Measurements from ENCODE around the gene JMJD1C.

JMJD1C gene

GRCh38 chr10:63455507-63455906 lies 10.3 kb downstream of the JMJD1C start:
- H3K27me3 ChIP-seq (ENCODE audit: low read length) = no peaks in the 10 kb centered on the region
- no peak overlapping the region for H3K27ac ChIP-seq (ENCODE audit: low read depth, low read length)
- H2AFZ ChIP-seq (ENCODE audit: low read depth, low read length, severe bottlenecking) = no peak overlapping the region
- peaks cover 3% of the 10 kb centered on the region; the same call in 1 of the 2 replicates for H3K9me3 ChIP-seq (ENCODE audit: insufficient read depth, low read length)
- H3K9me2 ChIP-seq (replicated peaks; ENCODE audit: insufficient read depth, low read length) = no peaks in the 10 kb centered on the region
- H3K9ac ChIP-seq (ENCODE audit: low read length) = no peak overlapping the region
- H3F3A ChIP-seq (ENCODE audit: insufficient read depth) = 0 out of 2 replicates have a peak, but pooled peaks cover 3% of the 10 kb centered on the region
- TF ChIP-seq CTCF (IDR thresholded peaks at IDR 0.05; ENCODE audit: insufficient read depth, low read length, poor library complexity, severe bottlenecking) (no peak), EZH2phosphoT487 (conservative IDR thresholded peaks at IDR 0.05; ENCODE audit: low read length) (no peak)
- no peak overlapping the region for H3K4me2 ChIP-seq (ENCODE audit: low read depth, low read length, poor library complexity, severe bottlenecking)
- H3K36me3 ChIP-seq (ENCODE audit: low read length) = no peaks in the 10 kb centered on the region
- H4K20me1 ChIP-seq (ENCODE audit: low read depth, low read length) = 0 out of 2 replicates have a peak, but pooled peaks cover 11% of the 10 kb centered on the region
- H3K79me2 ChIP-seq (ENCODE audit: insufficient read depth, low read length) = peaks cover 14% of the 10 kb centered on the region; the same call in 1 of the 2 replicates
- H3K4me3 ChIP-seq (ENCODE audit: insufficient read depth, low read length, poor library complexity, severe bottlenecking) = no peak overlapping the region

DNA sequence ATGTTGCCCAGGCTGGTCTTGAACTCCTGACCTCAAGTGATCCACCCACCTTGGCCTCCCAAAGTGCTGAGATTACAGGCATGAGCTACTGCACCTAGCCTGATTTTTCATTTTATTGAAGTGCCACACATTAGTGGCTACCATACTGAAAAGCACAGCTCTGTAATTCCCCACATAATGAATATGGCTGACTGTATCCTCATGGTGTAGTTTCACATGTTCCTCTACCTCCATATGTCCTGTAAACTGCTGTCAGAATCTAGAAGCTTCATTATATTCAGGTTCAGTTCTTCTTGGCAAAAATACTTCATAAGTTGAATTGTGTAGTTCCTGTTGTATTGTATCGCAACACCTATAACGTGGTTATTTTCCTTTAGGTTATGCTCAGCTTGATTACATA lies 11.1 kb downstream of the JMJD1C start:
- H3F3A ChIP-seq (ENCODE audit: insufficient read depth) = 0 out of 2 replicates have a peak, but pooled peaks cover 3% of the 10 kb centered on the region
- no peaks in the 10 kb centered on the region for H3K9me2 ChIP-seq (replicated peaks; ENCODE audit: insufficient read depth, low read length)
- H3K4me2 ChIP-seq (ENCODE audit: low read depth, low read length, poor library complexity, severe bottlenecking) = no peak overlapping the region
- H4K20me1 ChIP-seq (ENCODE audit: low read depth, low read length) = 0 out of 2 replicates have a peak, but pooled peaks cover 11% of the 10 kb centered on the region
- H2AFZ ChIP-seq (ENCODE audit: low read depth, low read length, severe bottlenecking) = no peak overlapping the region
- no peaks in the 10 kb centered on the region for H3K27me3 ChIP-seq (ENCODE audit: low read length)
- no peak overlapping the region for H3K9ac ChIP-seq (ENCODE audit: low read length)
- no peak overlapping the region for H3K27ac ChIP-seq (ENCODE audit: low read depth, low read length)
- no peaks in the 10 kb centered on the region for H3K36me3 ChIP-seq (ENCODE audit: low read length)
- H3K79me2 ChIP-seq (ENCODE audit: insufficient read depth, low read length) = peaks cover 9% of the 10 kb centered on the region; the same call in 1 of the 2 replicates
- TF ChIP-seq CTCF (IDR thresholded peaks at IDR 0.05; ENCODE audit: insufficient read depth, low read length, poor library complexity, severe bottlenecking) (no peak), EZH2phosphoT487 (conservative IDR thresholded peaks at IDR 0.05; ENCODE audit: low read length) (no peak)
- peaks cover 3% of the 10 kb centered on the region; the same call in 1 of the 2 replicates for H3K9me3 ChIP-seq (ENCODE audit: insufficient read depth, low read length)
- no peak overlapping the region for H3K4me3 ChIP-seq (ENCODE audit: insufficient read depth, low read length, poor library complexity, severe bottlenecking)

DNA sequence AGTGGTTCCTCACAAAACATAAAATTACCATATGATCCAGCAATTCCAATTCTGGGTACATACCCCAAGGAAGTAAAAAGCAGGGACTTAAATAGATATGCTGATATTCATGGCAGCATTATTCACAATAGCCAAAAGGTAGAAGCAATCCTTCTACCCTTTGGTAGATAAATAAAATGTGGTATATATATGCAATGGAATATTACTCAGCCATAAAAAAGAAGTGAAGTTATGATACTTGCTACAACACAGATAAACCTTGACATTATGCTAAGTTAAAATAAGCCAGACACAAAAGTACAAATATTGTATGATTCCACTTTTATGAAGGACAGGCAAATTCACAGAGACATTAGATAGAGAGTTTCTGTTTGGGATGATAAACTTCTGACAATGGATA lies 13.3 kb downstream of the JMJD1C start:
- no peak overlapping the region for H3K4me3 ChIP-seq (ENCODE audit: insufficient read depth, low read length, poor library complexity, severe bottlenecking)
- H3K9me2 ChIP-seq (replicated peaks; ENCODE audit: insufficient read depth, low read length) = no peaks in the 10 kb centered on the region
- peaks cover 3% of the 10 kb centered on the region; the same call in 1 of the 2 replicates for H3K9me3 ChIP-seq (ENCODE audit: insufficient read depth, low read length)
- H3K36me3 ChIP-seq (ENCODE audit: low read length) = no peaks in the 10 kb centered on the region
- 0 out of 2 replicates have a peak, but pooled peaks cover 3% of the 10 kb centered on the region for H3F3A ChIP-seq (ENCODE audit: insufficient read depth)
- H3K79me2 ChIP-seq (ENCODE audit: insufficient read depth, low read length) = peaks cover 10% of the 10 kb centered on the region; the same call in 1 of the 2 replicates
- no peak overlapping the region for H3K4me2 ChIP-seq (ENCODE audit: low read depth, low read length, poor library complexity, severe bottlenecking)
- H4K20me1 ChIP-seq (ENCODE audit: low read depth, low read length) = 0 out of 2 replicates have a peak, but pooled peaks cover 11% of the 10 kb centered on the region
- H3K27me3 ChIP-seq (ENCODE audit: low read length) = no peaks in the 10 kb centered on the region
- no peak overlapping the region for H3K9ac ChIP-seq (ENCODE audit: low read length)
- no peak for TF ChIP-seq CTCF (IDR thresholded peaks at IDR 0.05; ENCODE audit: insufficient read depth, low read length, poor library complexity, severe bottlenecking)
- TF ChIP-seq EZH2phosphoT487 (conservative IDR thresholded peaks at IDR 0.05; ENCODE audit: low read length) = no peak
- no peak overlapping the region for H3K27ac ChIP-seq (ENCODE audit: low read depth, low read length)
- H2AFZ ChIP-seq (ENCODE audit: low read depth, low read length, severe bottlenecking) = no peak overlapping the region

Measured in SU-DHL-6 (cell line).